ENCODE data around the gene RPL38. TPM values are rescaled to one million over a fixed set of nuclear protein-coding genes. Genes with fewer than 3 reads are reported as not detected.
A peak's percentile ranks its signal among the peaks of the same experiment; 100 is the strongest.

RPL38 gene
- total RNA-seq, 1 donor from 2014 or later, result 436 TPM

- DNase-seq (ENCODE audit: low read depth) (peak; percentile 30), FAIRE-seq (no peak)
- Histone ChIP-seq H3K27me3 (ENCODE audit: control insufficient read depth, insufficient read depth, low read length) (peaks cover 8% of the 10 kb centered on the region), H3K36me3 (ENCODE audit: control insufficient read depth, insufficient read depth, low read length) (peaks cover 1% of the 10 kb centered on the region), H3K4me3 (ENCODE audit: low read depth, low read length) (no peak overlapping the region)
- peak; percentile 97 for TF ChIP-seq CTCF (IDR thresholded peaks at IDR 0.05; ENCODE audit: insufficient read depth, low read length, severe bottlenecking)
Observed at GRCh38 chr17:74199306-74200092, 4.0 kb upstream of the RPL38 start.

DNA sequence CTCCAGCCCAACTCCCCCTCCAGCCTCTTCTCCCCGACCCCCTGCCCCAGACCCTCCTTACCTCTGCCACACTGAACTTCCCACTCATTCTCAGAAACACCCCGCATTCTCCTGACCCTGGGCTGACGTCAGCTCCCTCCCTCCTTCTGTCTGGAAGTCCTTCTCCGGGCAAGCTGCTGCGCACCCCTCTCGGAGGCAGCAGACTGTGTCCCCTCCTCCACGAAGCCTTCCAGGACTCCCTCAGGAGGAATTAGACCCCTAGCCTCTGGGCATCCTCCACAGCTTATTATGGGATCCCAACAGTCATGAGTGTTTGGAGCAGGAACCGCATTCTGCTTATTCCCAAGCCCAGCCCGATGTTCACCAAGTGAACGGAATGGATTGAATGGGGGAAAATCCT is 3.4 kb upstream of the RPL38 start:
- no peak for TF ChIP-seq CTCF (IDR thresholded peaks at IDR 0.05; ENCODE audit: insufficient read depth, low read length, severe bottlenecking)
- FAIRE-seq (no peak), DNase-seq (ENCODE audit: low read depth) (no peak)
- peaks cover 3% of the 10 kb centered on the region for H3K36me3 ChIP-seq (ENCODE audit: control insufficient read depth, insufficient read depth, low read length)
- H3K27me3 ChIP-seq (ENCODE audit: control insufficient read depth, insufficient read depth, low read length), result peaks cover 5% of the 10 kb centered on the region
- no peak overlapping the region for H3K4me3 ChIP-seq (ENCODE audit: low read depth, low read length)

- Histone ChIP-seq H3K36me3 (ENCODE audit: control insufficient read depth, insufficient read depth, low read length) (peaks cover 8% of the 10 kb centered on the region), H3K4me3 (ENCODE audit: low read depth, low read length) (no peak overlapping the region), H3K27me3 (ENCODE audit: control insufficient read depth, insufficient read depth, low read length) (peaks cover 5% of the 10 kb centered on the region)
- DNase-seq (ENCODE audit: low read depth) (peak; percentile 33), FAIRE-seq (no peak)
- no peak for TF ChIP-seq CTCF (IDR thresholded peaks at IDR 0.05; ENCODE audit: insufficient read depth, low read length, severe bottlenecking)
Observed at GRCh38 chr17:74201250-74201649, 2.2 kb upstream of the RPL38 start.

DNA sequence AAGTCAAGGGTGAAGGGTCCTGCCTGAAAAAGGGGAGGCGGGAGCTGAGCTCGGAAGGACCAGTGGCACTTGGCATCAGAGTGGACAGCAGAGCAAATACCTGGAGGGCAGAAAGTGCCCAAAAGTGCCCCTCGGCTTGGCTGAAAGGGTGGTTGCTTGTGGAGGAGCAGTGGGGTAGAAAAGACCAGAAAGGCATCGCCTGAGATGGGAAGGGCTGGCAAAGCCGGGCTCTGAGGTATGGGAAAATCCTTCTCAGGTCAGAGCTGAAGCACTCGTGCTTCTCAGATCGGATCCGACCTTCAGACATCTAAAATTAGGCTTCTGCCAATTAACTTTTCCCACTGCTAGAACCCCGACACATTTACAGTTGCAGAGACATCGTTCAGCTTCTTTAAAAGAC is 1.5 kb upstream of the RPL38 start:
- FAIRE-seq (no peak), DNase-seq (ENCODE audit: low read depth) (no peak)
- H3K36me3 ChIP-seq (ENCODE audit: control insufficient read depth, insufficient read depth, low read length), result peaks cover 12% of the 10 kb centered on the region
- H3K27me3 ChIP-seq (ENCODE audit: control insufficient read depth, insufficient read depth, low read length), result peaks cover 2% of the 10 kb centered on the region
- no peak overlapping the region for H3K4me3 ChIP-seq (ENCODE audit: low read depth, low read length)
- TF ChIP-seq CTCF (IDR thresholded peaks at IDR 0.05; ENCODE audit: insufficient read depth, low read length, severe bottlenecking), result no peak

- no peak for TF ChIP-seq CTCF (IDR thresholded peaks at IDR 0.05; ENCODE audit: insufficient read depth, low read length, severe bottlenecking)
- no peak overlapping the region for H3K4me3 ChIP-seq (ENCODE audit: low read depth, low read length)
- DNase-seq (ENCODE audit: low read depth), result no peak
- peaks cover 14% of the 10 kb centered on the region for H3K36me3 ChIP-seq (ENCODE audit: control insufficient read depth, insufficient read depth, low read length)
- H3K27me3 ChIP-seq (ENCODE audit: control insufficient read depth, insufficient read depth, low read length), result peaks cover 2% of the 10 kb centered on the region
- no peak for FAIRE-seq
Observed at GRCh38 chr17:74202938-74203337, 540 bp upstream of the RPL38 start.

- FAIRE-seq, result no peak
- TF ChIP-seq CTCF (IDR thresholded peaks at IDR 0.05; ENCODE audit: insufficient read depth, low read length, severe bottlenecking), result no peak
- H3K36me3 ChIP-seq (ENCODE audit: control insufficient read depth, insufficient read depth, low read length), result peaks cover 19% of the 10 kb centered on the region
Observed at GRCh38 chr17:74204474-74204873, 996 bp downstream of the RPL38 start.

More at GRCh38 chr17:74204474-74204873, 996 bp downstream of the RPL38 start:
- H3K27me3 ChIP-seq (ENCODE audit: control insufficient read depth, insufficient read depth, low read length), result peaks cover 2% of the 10 kb centered on the region
- no peak for DNase-seq (ENCODE audit: low read depth)
- H3K4me3 ChIP-seq (ENCODE audit: low read depth, low read length), result peak overlapping the region; percentile 77
